Measurements from ENCODE around the gene APOL4.

The APOL4 gene

DNA sequence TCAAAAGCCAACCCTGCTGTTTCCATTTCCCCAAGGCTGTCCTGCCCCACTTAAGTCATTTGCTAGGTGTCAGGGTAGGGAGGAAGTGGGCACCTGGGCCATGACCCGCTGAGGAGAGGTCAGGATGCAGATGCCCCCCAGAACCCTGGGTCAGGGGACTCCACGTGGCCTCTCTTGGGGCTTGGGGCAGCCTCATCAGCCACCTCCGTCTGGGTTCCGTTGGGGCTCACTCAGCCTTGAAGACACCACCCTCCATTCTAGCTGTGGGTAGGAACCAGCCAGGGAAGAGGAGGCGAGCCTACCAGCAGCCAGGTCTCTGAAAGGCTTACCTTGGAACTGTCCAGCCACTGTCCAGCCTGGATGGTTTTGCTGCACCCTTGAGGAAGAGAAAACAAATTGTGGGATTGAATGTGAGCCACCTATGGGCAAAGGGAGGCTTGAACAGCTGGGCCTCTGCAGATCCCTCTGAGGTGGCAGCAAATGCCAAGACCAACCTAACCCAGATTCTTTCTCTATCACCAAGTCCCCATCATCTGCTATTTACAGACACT is 2.5 kb downstream of the APOL4 start:
- Histone ChIP-seq H3K9ac (ENCODE audit: low read depth, low read length) (peak overlapping the region; percentile 22; the same call in 1 of the 2 replicates), H3K36me3 (ENCODE audit: insufficient read depth, low read length) (no peaks in the 10 kb centered on the region), H3K9me3 (ENCODE audit: insufficient read depth, low read length, severe bottlenecking) (no peaks in the 10 kb centered on the region), H3K4me3 (ENCODE audit: low read depth in 1 of 2, low read length in 2 of 2) (no peak overlapping the region), H3K4me2 (ENCODE audit: insufficient read depth, low read length) (peak overlapping the region; percentile 25), H3K79me2 (ENCODE audit: insufficient read depth, low read length) (no peaks in the 10 kb centered on the region), H2AFZ (ENCODE audit: low read depth, low read length) (no peak overlapping the region), H3K27ac (ENCODE audit: low read length) (peak overlapping the region; percentile 33; the same call in 1 of the 2 replicates), H4K20me1 (ENCODE audit: insufficient read depth, low read length) (no peaks in the 10 kb centered on the region), H3K27me3 (ENCODE audit: insufficient read depth, low read length, poor library complexity) (no peaks in the 10 kb centered on the region), H3K4me1 (ENCODE audit: insufficient read depth, low read length) (peaks cover 58% of the 10 kb centered on the region)
- no peak for ATAC-seq (ENCODE audit: insufficient read depth, low read depth)
- no peak for DNase-seq
- no peak for TF ChIP-seq EZH2 (IDR thresholded peaks at IDR 0.05; ENCODE audit: borderline replicate concordance, low read depth, low read length, severe bottlenecking)
- TF ChIP-seq, protein P1, sequence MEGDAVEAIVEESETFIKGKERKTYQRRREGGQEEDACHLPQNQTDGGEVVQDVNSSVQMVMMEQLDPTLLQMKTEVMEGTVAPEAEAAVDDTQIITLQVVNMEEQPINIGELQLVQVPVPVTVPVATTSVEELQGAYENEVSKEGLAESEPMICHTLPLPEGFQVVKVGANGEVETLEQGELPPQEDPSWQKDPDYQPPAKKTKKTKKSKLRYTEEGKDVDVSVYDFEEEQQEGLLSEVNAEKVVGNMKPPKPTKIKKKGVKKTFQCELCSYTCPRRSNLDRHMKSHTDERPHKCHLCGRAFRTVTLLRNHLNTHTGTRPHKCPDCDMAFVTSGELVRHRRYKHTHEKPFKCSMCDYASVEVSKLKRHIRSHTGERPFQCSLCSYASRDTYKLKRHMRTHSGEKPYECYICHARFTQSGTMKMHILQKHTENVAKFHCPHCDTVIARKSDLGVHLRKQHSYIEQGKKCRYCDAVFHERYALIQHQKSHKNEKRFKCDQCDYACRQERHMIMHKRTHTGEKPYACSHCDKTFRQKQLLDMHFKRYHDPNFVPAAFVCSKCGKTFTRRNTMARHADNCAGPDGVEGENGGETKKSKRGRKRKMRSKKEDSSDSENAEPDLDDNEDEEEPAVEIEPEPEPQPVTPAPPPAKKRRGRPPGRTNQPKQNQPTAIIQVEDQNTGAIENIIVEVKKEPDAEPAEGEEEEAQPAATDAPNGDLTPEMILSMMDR (IDR thresholded peaks at IDR 0.05; ENCODE audit: borderline replicate concordance, extremely low read depth, low read length, poor library complexity, severe bottlenecking) = peak; percentile 13

DNA sequence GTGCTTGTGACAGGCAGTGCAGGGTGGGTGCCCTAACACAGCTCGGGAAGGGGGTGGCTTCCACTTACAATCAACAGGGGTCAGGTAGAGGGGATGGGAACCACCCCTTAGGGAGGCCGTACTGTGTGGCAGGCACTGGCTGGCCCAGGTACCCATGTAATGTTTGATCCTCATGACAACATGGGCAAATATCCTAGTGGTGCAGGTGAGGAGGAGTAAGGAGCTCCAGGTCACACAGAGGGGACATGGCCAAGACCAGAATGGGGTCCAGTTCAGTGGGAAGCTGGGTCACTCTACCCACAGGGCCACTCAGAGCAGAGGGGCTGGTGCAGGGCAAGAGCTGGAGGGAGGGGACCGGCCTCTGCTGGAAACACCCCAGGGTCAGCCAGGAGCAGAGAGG is 3.1 kb downstream of the APOL4 start:
- no peaks in the 10 kb centered on the region for H3K27me3 ChIP-seq (ENCODE audit: insufficient read depth, low read length, poor library complexity)
- H3K79me2 ChIP-seq (ENCODE audit: insufficient read depth, low read length) = no peaks in the 10 kb centered on the region
- DNase-seq (no peak), ATAC-seq (ENCODE audit: insufficient read depth, low read depth) (no peak)
- H3K4me2 ChIP-seq (ENCODE audit: insufficient read depth, low read length) = peak overlapping the region; percentile 18
- peaks cover 58% of the 10 kb centered on the region for H3K4me1 ChIP-seq (ENCODE audit: insufficient read depth, low read length)
- H2AFZ ChIP-seq (ENCODE audit: low read depth, low read length) = no peak overlapping the region
- peak overlapping the region; percentile 33 for H3K27ac ChIP-seq (ENCODE audit: low read length)
- no peaks in the 10 kb centered on the region for H4K20me1 ChIP-seq (ENCODE audit: insufficient read depth, low read length)
- no peaks in the 10 kb centered on the region for H3K36me3 ChIP-seq (ENCODE audit: insufficient read depth, low read length)
- peak overlapping the region; percentile 22 for H3K9ac ChIP-seq (ENCODE audit: low read depth, low read length)
- TF ChIP-seq, protein P1 (IDR thresholded peaks at IDR 0.05; ENCODE audit: borderline replicate concordance, extremely low read depth, low read length, poor library complexity, severe bottlenecking) = no peak
- no peak for TF ChIP-seq EZH2 (IDR thresholded peaks at IDR 0.05; ENCODE audit: borderline replicate concordance, low read depth, low read length, severe bottlenecking)
- no peak overlapping the region for H3K4me3 ChIP-seq (ENCODE audit: low read depth in 1 of 2, low read length in 2 of 2)
- no peaks in the 10 kb centered on the region for H3K9me3 ChIP-seq (ENCODE audit: insufficient read depth, low read length, severe bottlenecking)

DNA sequence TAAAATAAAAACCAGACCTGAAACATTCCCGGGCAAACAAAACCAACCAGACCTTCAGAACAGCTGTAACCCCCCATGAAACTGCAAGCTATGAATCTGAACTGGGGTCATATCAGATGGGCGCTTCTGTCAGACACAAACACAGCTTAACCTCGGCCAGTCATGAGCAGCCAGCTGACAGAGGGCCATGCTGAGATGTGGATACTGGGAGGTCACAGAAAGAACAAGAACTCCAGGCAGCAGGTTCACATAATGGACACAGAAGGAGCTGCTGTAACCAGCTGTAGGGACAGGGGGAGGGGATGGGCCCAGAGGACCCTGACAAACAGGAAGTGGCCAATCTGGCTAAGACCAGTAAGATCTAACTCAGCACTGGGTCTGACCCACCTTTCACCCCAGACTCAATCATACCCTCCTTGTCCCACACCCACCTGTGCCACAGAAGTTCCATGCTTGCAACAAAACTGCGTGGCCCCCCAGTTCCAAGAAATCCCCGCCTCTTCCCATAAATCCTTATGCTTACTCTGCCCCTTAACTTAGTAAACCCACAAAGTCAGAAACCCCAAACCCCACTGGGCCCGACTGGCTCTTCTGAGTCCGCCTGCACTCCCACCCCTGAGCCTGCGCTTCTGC is 4.0 kb downstream of the APOL4 start:
- Histone ChIP-seq H3K9ac (ENCODE audit: low read depth, low read length) (peak overlapping the region; percentile 22), H3K27ac (ENCODE audit: low read length) (peak overlapping the region; percentile 33), H3K4me2 (ENCODE audit: insufficient read depth, low read length) (peak overlapping the region; percentile 15; the same call in 1 of the 2 replicates), H3K4me3 (ENCODE audit: low read depth in 1 of 2, low read length in 2 of 2) (no peak overlapping the region), H3K9me3 (ENCODE audit: insufficient read depth, low read length, severe bottlenecking) (no peaks in the 10 kb centered on the region), H4K20me1 (ENCODE audit: insufficient read depth, low read length) (no peaks in the 10 kb centered on the region), H2AFZ (ENCODE audit: low read depth, low read length) (no peak overlapping the region), H3K27me3 (ENCODE audit: insufficient read depth, low read length, poor library complexity) (no peaks in the 10 kb centered on the region), H3K79me2 (ENCODE audit: insufficient read depth, low read length) (no peaks in the 10 kb centered on the region), H3K36me3 (ENCODE audit: insufficient read depth, low read length) (no peaks in the 10 kb centered on the region), H3K4me1 (ENCODE audit: insufficient read depth, low read length) (peaks cover 52% of the 10 kb centered on the region)
- DNase-seq (peak; percentile 83), ATAC-seq (ENCODE audit: insufficient read depth, low read depth) (peak; percentile 59)
- no peak for TF ChIP-seq EZH2 (IDR thresholded peaks at IDR 0.05; ENCODE audit: borderline replicate concordance, low read depth, low read length, severe bottlenecking)
- TF ChIP-seq, protein P1 (IDR thresholded peaks at IDR 0.05; ENCODE audit: borderline replicate concordance, extremely low read depth, low read length, poor library complexity, severe bottlenecking) = no peak

Data from DND-41 (cell line).